Heart right ventricle (tissue), 16 donors: ENCODE data around the gene RIMBP2. TPM values are rescaled to one million over a fixed set of nuclear protein-coding genes. Genes with fewer than 3 reads are reported as not detected.

Source experiments
- ATAC-seq, 8 donors: fragments of 200-7000 bp; cut with Tn5 transposase; one replicate each; pipeline ENCODE4 v1.9.1; 2020; ENCODE audit warnings: mild to moderate bottlenecking in 8 of 8, moderate library complexity in 8 of 8, moderate number of reproducible peaks in 1 of 8
- DNase-seq, 2 donors: peaks; one replicate each; pipeline ENCODE4 v3.0.0-alpha.2; 2020
- H3K27ac ChIP-seq, 10 donors: fragments of 200-600 bp; sonication (generic) in 2 of 10; one replicate each; pipeline versions ENCODE4 v1.5.0 to v1.8.0; 2020 to 2022; ENCODE audit warnings: mild to moderate bottlenecking in 3 of 10
- H3K27me3 ChIP-seq, 7 donors: fragments of 200-600 bp; one replicate each; pipeline ENCODE4 v1.8.0; 2021 to 2022; ENCODE audit warnings: mild to moderate bottlenecking in 2 of 7
- H3K36me3 ChIP-seq, 9 donors: fragments of 200-600 bp; sonication (generic) in 1 of 9; one replicate each; pipeline versions ENCODE4 v1.5.0 to v1.8.0; 2020 to 2022; ENCODE audit warnings: mild to moderate bottlenecking in 2 of 9
- H3K4me1 ChIP-seq, 9 donors: fragments of 200-600 bp; sonication (generic) in 1 of 9; one replicate each; pipeline versions ENCODE4 v1.5.0 to v1.8.0; 2020 to 2022; ENCODE audit warnings: mild to moderate bottlenecking in 4 of 9
- H3K4me3 ChIP-seq, 10 donors: fragments of 200-600 bp; sonication (generic) in 2 of 10; one replicate each; pipeline versions ENCODE4 v1.5.0 to v1.8.0; 2020 to 2022; ENCODE audit warnings: mild to moderate bottlenecking in 7 of 10, moderate library complexity in 2 of 10
- H3K9me3 ChIP-seq, 11 donors: fragments of 200-600 bp in 10 of 11; sonication (generic) in 2 of 11; one replicate each; pipeline versions ENCODE4 v1.5.0 to v1.8.0; 2013 to 2022; ENCODE audit warnings: mild to moderate bottlenecking in 2 of 11, control low read depth in 1 of 11, moderate library complexity in 1 of 11
- CTCF ChIP-seq, 9 donors: fragments of 200-600 bp; sonication (generic) in 2 of 9; IDR thresholded peaks; one replicate each; pipeline versions ENCODE4 v1.5.0 to v1.8.0; 2021 to 2022; ENCODE audit warnings: antibody characterized with exemption in 9 of 9, mild to moderate bottlenecking in 5 of 9, moderate library complexity in 1 of 9
- WGBS, 2 donors: extraction: QIAGEN DNeasy Blood & Tissue Kit; methylation state at CpG; one replicate each; pipeline ENCODE4 v1.1.7; 2013; ENCODE audit warnings: inconsistent platforms in 1 of 2; 5-methylcytosine and 5-hydroxymethylcytosine counted together
- intact Hi-C, 10 donors: fragments of 100-400 bp; cut with DNase I; formaldehyde crosslinking; loops; one replicate each; pipeline versions ENCODE4 v1.11.1 to v1.14.2; 2022
- polyA plus RNA-seq, 2 donors: library from polyadenylated mRNA; stranded (reverse); fragments of 200-250 nt; gene quantifications; one replicate each; pipeline ENCODE4 v1.2.3, GENCODE V29; 2013
- total RNA-seq, 10 donors: library from RNA; stranded (reverse); fragmentation: NEBNext Ultra II Directional in 3 of 10; extraction: Animal tissue kit (Norgen Biotek cat#: 25700) in 3 of 10; gene quantifications; one replicate each; pipeline versions ENCODE4 v1.2.1 to v1.2.4, GENCODE V29; 2021 to 2023
- donor health status: Arrhythmogenic right ventricular cardiomyopathy.
- donor health status: ischemic (EF 13 %, LVEDD 7.1; RV severe dilation, severe dysfunction).
- donor health status: healthy with polysubstance abuse.
- donor health status: DM: no; HTN: yes; CAD: no.
- donor health status: DM: no; HTN: no; CAD: no.
- donor health status: ischemic (EF 25% LVEDD 6.9; RV normal size, moderate dysfunction).
- donor health status: ischemic (EF 25% LVEDD 5.7; RV mildly dilated, moderate dysfunction).
- donor health status: healthy.
- donor health status: DM: yes; HTN: yes; CAD: no.
- donor health status: Ischemic cardiomyopathy.
- donor health status: ischemic (EF 35%, LVEDD 5.7; RV mildly dilated, moderate dysfunction).
- donor health status: nonischemic (EF 11% LVEDD 7.7; RV severe dilation, severe dysfunction).
- donor health status: DM: yes; HTN: yes; CAD: no.
- donor health status: PGD.
- donor health status: ischemic (EF 29% LVEDD 5.4; RV normal size, mild dysfunction).
- donor health status: nonischemic (EF 23%, LVEDD 6.1; RV moderate dilation, normal function).

Gene RIMBP2
- total and polyA plus RNA-seq, 12 donors: 0.01 to 0.17 (median 0.05) TPM; not detected in 9

DNA sequence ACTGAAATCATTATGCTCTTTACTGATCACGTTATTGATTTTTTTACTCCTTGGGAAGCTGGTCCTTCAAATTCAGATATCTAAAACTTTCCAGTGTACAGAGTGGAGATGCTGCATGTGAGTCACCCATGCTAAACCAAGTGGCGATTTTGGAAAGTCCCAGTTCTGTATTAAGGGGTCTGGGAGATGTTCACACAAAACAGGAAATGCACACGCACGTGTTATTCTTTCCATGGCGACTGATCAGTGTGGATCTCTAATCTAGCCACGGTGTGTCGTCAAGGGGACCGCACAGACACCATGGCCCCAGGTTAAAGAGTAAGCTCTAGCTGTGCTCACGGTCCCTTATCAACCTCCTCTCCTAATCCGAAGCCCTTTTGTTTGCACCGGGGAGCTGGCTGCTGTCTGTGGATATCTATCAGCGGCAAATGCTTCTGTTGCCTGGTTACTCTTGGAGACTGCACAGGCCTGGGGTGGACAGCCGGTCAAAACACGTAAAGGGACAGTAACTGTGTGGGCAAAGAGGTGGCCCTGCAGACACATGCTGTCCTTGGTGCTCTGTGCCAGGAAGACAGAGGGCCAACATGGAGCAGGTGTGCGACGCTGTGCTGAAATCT lies 96.6 kb downstream of the RIMBP2 start:
- DNase-seq (no peak), ATAC-seq (no peak)
- Histone ChIP-seq H3K4me1 (no peaks in the 10 kb centered on the region), H3K36me3 (no peaks in the 10 kb centered on the region), H3K4me3 (no peak overlapping the region), H3K27ac (no peak overlapping the region), H3K9me3 (peaks cover 0 to 20% (median 0%) of the 10 kb centered on the region in 11 donors), H3K27me3 (peaks cover 0 to 6% (median 0%) of the 10 kb centered on the region in 7 donors)
- intact Hi-C loops: no loop called here
- WGBS, 2 donors: 63 to 68% methylated on average over 16 of the region's 16 CpGs
- TF ChIP-seq CTCF (IDR thresholded peaks at IDR 0.05): no peak

- no peak for DNase-seq
- intact Hi-C loops: no loop called here
- 56 to 59% methylated on average over 4 of the region's 4 CpGs for WGBS, 2 donors
- peaks cover 0 to 4% (median 0%) of the 10 kb centered on the region in 11 donors for H3K9me3 ChIP-seq
- H3K27me3 ChIP-seq: peaks cover 0 to 10% (median 0%) of the 10 kb centered on the region in 7 donors
- H3K4me3 ChIP-seq: no peak overlapping the region
- no peak for ATAC-seq
- no peak for TF ChIP-seq CTCF (IDR thresholded peaks at IDR 0.05)
- H3K4me1 ChIP-seq: no peaks in the 10 kb centered on the region
- no peak overlapping the region for H3K27ac ChIP-seq
- H3K36me3 ChIP-seq: no peaks in the 10 kb centered on the region
These were observed 98.9 kb downstream of the RIMBP2 start for GRCh38 chr12:130617219-130617618.

GRCh38 chr12:130615861-130616345 lies 100.2 kb downstream of the RIMBP2 start:
- peaks cover 0 to 20% (median 0%) of the 10 kb centered on the region in 7 donors for H3K27me3 ChIP-seq
- DNase-seq: no peak
- H3K36me3 ChIP-seq: no peaks in the 10 kb centered on the region
- no peak overlapping the region for H3K27ac ChIP-seq
- no peaks in the 10 kb centered on the region for H3K4me1 ChIP-seq
- WGBS, 2 donors: 82% methylated on average over 16 of the region's 16 CpGs
- ATAC-seq: no peak
- no peaks in the 10 kb centered on the region for H3K9me3 ChIP-seq
- intact Hi-C loops: no loop called here
- no peak for TF ChIP-seq CTCF (IDR thresholded peaks at IDR 0.05)
- H3K4me3 ChIP-seq: no peak overlapping the region

DNA sequence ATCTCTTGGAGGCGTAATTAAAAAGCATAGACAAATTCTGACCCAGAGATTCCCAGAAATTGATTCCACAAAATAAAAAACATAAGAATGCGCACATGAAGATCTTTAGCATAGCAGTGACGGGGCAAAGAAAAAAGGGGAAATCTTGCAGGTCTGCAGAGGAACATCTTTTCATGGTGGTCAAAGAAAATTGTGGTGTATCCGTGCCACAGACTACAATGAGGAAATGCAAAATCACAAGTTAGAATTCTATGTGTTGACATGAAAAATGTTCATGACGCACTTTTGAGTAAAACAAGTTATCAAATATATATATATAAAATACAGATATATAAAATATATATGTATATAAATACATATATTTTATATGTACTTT lies 101.6 kb downstream of the RIMBP2 start:
- no peak overlapping the region for H3K4me3 ChIP-seq
- TF ChIP-seq CTCF (IDR thresholded peaks at IDR 0.05): no peak
- H3K36me3 ChIP-seq: no peaks in the 10 kb centered on the region
- intact Hi-C loops: no loop called here
- H3K27me3 ChIP-seq: peaks cover 0 to 22% (median 0%) of the 10 kb centered on the region in 7 donors
- DNase-seq (no peak), ATAC-seq (no peak)
- H3K4me1 ChIP-seq: no peaks in the 10 kb centered on the region
- H3K27ac ChIP-seq: no peak overlapping the region
- WGBS, 2 donors: 92 to 93% methylated on average over 5 of the region's 5 CpGs
- H3K9me3 ChIP-seq: no peaks in the 10 kb centered on the region
